Osteoblast (primary cell): ENCODE measurements around the gene CNGA4. TPM values are rescaled to one million over a fixed set of nuclear protein-coding genes. Genes with fewer than 3 reads are reported as not detected.
A peak's percentile ranks its signal among the peaks of the same experiment; 100 is the strongest.

Experiments
- DNase-seq: peaks from one replicate; pipeline ENCODE4 v3.0.0; 2011; ENCODE audit warnings: low spot score, mixed read lengths; ENCODE audit not compliant: insufficient read length; ENCODE audit errors: missing footprints
- H2AFZ ChIP-seq: 2 replicates; pipeline ENCODE4 v1.6.0; 2011; ENCODE audit warnings: mild to moderate bottlenecking, low read length
- H3K27ac ChIP-seq: 2 replicates; pipeline ENCODE4 v1.5.1; 2011; ENCODE audit warnings: mild to moderate bottlenecking, low read depth, low read length, moderate library complexity
- H3K27me3 ChIP-seq: 2 replicates; pipeline ENCODE4 v1.6.0; 2012; ENCODE audit warnings: mild to moderate bottlenecking, control low read depth, inconsistent platforms, low read length, moderate library complexity; ENCODE audit not compliant: insufficient read depth
- H3K36me3 ChIP-seq: 2 replicates; pipeline ENCODE4 v1.5.1; 2011; ENCODE audit warnings: mild to moderate bottlenecking, low read length, control low read depth, moderate library complexity; ENCODE audit not compliant: insufficient read depth
- H3K4me1 ChIP-seq: 2 replicates; pipeline ENCODE4 v1.5.1; 2011; ENCODE audit warnings: mild to moderate bottlenecking, low read length, control low read depth, moderate library complexity; ENCODE audit not compliant: insufficient read depth
- H3K4me2 ChIP-seq: 2 replicates; pipeline ENCODE4 v1.6.0; 2011; ENCODE audit warnings: mild to moderate bottlenecking, low read length; ENCODE audit not compliant: insufficient read depth
- H3K4me3 ChIP-seq: fragments of 200-600 bp; sonication (generic); 3 replicates; pipeline ENCODE4 v1.5.1; 2012; ENCODE audit warnings: mild to moderate bottlenecking, low read length, inconsistent platforms; ENCODE audit not compliant: insufficient read depth
- H3K79me2 ChIP-seq: 2 replicates; pipeline ENCODE4 v1.6.0; 2012; ENCODE audit warnings: mild to moderate bottlenecking, low read length, control low read depth, inconsistent platforms; ENCODE audit not compliant: insufficient read depth
- H3K9me3 ChIP-seq: 2 replicates; pipeline ENCODE4 v1.5.1; 2011; ENCODE audit warnings: low read depth, low read length, control low read depth
- H4K20me1 ChIP-seq: 2 replicates; pipeline ENCODE4 v1.6.0; 2012; ENCODE audit warnings: mild to moderate bottlenecking, low read length, control low read depth; ENCODE audit not compliant: insufficient read depth
- total RNA-seq: library from RNA; depleted of rRNA; stranded (reverse); fragments of >200 nt; gene quantifications from 2 replicates; pipeline ENCODE4 v1.2.3, GENCODE V29; 2012
- TF ChIP-seq, protein P1 (sequence below): IDR thresholded peaks from 2 replicates; pipeline ENCODE4 v1.5.1; 2011; ENCODE audit warnings: mild to moderate bottlenecking, low read depth, low read length, moderate library complexity; ENCODE audit errors: extremely low read depth

The CNGA4 gene
- total RNA-seq, 1 donor = under 0.01 TPM

GRCh38 chr11:6258141-6258540 is 19.3 kb downstream of the CNGA4 start:
- Histone ChIP-seq H2AFZ (no peak overlapping the region), H3K4me1 (peaks cover 4% of the 10 kb centered on the region), H3K4me2 (no peak overlapping the region), H3K9me3 (no peaks in the 10 kb centered on the region), H3K79me2 (no peaks in the 10 kb centered on the region), H3K36me3 (no peaks in the 10 kb centered on the region), H3K27ac (no peak overlapping the region), H4K20me1 (no peaks in the 10 kb centered on the region), H3K4me3 (no peak overlapping the region), H3K27me3 (peaks cover 70% of the 10 kb centered on the region)
- TF ChIP-seq, protein P1, sequence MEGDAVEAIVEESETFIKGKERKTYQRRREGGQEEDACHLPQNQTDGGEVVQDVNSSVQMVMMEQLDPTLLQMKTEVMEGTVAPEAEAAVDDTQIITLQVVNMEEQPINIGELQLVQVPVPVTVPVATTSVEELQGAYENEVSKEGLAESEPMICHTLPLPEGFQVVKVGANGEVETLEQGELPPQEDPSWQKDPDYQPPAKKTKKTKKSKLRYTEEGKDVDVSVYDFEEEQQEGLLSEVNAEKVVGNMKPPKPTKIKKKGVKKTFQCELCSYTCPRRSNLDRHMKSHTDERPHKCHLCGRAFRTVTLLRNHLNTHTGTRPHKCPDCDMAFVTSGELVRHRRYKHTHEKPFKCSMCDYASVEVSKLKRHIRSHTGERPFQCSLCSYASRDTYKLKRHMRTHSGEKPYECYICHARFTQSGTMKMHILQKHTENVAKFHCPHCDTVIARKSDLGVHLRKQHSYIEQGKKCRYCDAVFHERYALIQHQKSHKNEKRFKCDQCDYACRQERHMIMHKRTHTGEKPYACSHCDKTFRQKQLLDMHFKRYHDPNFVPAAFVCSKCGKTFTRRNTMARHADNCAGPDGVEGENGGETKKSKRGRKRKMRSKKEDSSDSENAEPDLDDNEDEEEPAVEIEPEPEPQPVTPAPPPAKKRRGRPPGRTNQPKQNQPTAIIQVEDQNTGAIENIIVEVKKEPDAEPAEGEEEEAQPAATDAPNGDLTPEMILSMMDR = no peak
- no peak for DNase-seq

DNA sequence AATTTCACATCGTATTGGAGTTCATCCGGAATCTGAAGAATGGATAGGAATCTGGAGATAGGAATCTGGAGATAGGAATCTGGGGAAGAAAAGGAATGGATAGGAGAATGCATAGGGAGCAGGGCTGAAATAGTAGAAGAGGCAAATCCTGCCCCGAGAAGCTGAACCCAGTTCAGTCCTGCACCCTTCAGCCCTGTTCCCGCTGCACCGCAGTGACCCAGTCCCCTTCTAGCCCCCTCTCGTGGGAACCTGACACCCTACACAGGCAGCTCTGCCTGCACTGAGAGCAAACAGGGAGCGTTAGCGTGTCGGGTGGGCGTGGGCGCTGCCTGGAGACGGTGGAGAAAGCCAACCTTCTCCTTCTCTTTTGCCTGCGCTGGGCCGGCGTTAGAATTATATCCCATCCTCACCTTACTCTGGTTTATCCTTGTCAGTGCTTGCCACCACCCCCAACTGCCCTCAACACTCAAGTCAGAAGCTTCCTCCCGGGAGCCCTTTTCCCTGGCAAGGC is 19.7 kb downstream of the CNGA4 start:
- Histone ChIP-seq H3K4me2 (peak overlapping the region; percentile 61), H3K4me3 (peak overlapping the region; percentile 25), H3K27ac (no peak overlapping the region), H3K4me1 (peaks cover 4% of the 10 kb centered on the region), H2AFZ (peak overlapping the region; percentile 1), H3K36me3 (no peaks in the 10 kb centered on the region), H3K9me3 (no peaks in the 10 kb centered on the region), H3K27me3 (peaks cover 72% of the 10 kb centered on the region), H3K79me2 (no peaks in the 10 kb centered on the region), H4K20me1 (no peaks in the 10 kb centered on the region)
- TF ChIP-seq, protein P1 = no peak
- DNase-seq = no peak

- no peaks in the 10 kb centered on the region for H3K9me3 ChIP-seq
- no peaks in the 10 kb centered on the region for H4K20me1 ChIP-seq
- DNase-seq = no peak
- H3K36me3 ChIP-seq = no peaks in the 10 kb centered on the region
- TF ChIP-seq, protein P1 = no peak
- peaks cover 72% of the 10 kb centered on the region for H3K27me3 ChIP-seq
- H3K4me3 ChIP-seq = no peak overlapping the region
- peaks cover 4% of the 10 kb centered on the region for H3K4me1 ChIP-seq
- H2AFZ ChIP-seq = no peak overlapping the region
- H3K79me2 ChIP-seq = no peaks in the 10 kb centered on the region
- H3K27ac ChIP-seq = no peak overlapping the region
- no peak overlapping the region for H3K4me2 ChIP-seq
Observed at GRCh38 chr11:6260207-6260726, 21.4 kb downstream of the CNGA4 start.

GRCh38 chr11:6263662-6264061 is 24.8 kb downstream of the CNGA4 start:
- TF ChIP-seq, protein P1 = no peak
- H2AFZ ChIP-seq = no peak overlapping the region
- H3K4me1 ChIP-seq = peaks cover 4% of the 10 kb centered on the region
- H3K9me3 ChIP-seq = no peaks in the 10 kb centered on the region
- no peaks in the 10 kb centered on the region for H3K79me2 ChIP-seq
- H3K4me3 ChIP-seq = no peak overlapping the region
- H3K27me3 ChIP-seq = peaks cover 48% of the 10 kb centered on the region
- H3K36me3 ChIP-seq = no peaks in the 10 kb centered on the region
- H3K4me2 ChIP-seq = no peak overlapping the region
- no peaks in the 10 kb centered on the region for H4K20me1 ChIP-seq
- H3K27ac ChIP-seq = no peak overlapping the region
- no peak for DNase-seq
